ENCODE data around the gene ZMYND15. TPM values are rescaled to one million over a fixed set of nuclear protein-coding genes. Genes with fewer than 3 reads are reported as not detected.

The ZMYND15 gene
- total and polyA plus RNA-seq, 2 experiments from 2014 or later, result 0.32 to 1.4 TPM

- H4K20me1 ChIP-seq (replicated peaks; ENCODE audit: insufficient read depth), result no peaks in the 10 kb centered on the region; the same call in 1 of the 2 replicates
- Mint-ChIP-seq H3K27ac (no peak overlapping the region), H3K36me3 (ENCODE audit: low read depth) (peaks cover 13% of the 10 kb centered on the region), H3K4me3 (peak overlapping the region; percentile 77), H3K9me3 (peaks cover 10% of the 10 kb centered on the region; the same call in 2 of the 3 replicates), H3K27me3 (ENCODE audit: insufficient read depth, low read depth, poor library complexity) (peaks cover 15% of the 10 kb centered on the region), H3K4me1 (peaks cover 20% of the 10 kb centered on the region)
- H3F3A ChIP-seq (replicated peaks; ENCODE audit: low read depth), result peaks cover 13% of the 10 kb centered on the region; the same call in 1 of the 2 replicates
- H3K4me1 ChIP-seq (ENCODE audit: insufficient read depth), result peaks cover 19% of the 10 kb centered on the region
- no peaks in the 10 kb centered on the region for H3K9me2 ChIP-seq (ENCODE audit: insufficient read depth)
- peak overlapping the region; percentile 100 for H3K4me2 ChIP-seq
- no peaks in the 10 kb centered on the region for H3K27me3 ChIP-seq (ENCODE audit: insufficient read depth)
- H2AFZ ChIP-seq, result peak overlapping the region; percentile 52; the same call in 1 of the 2 replicates
- peak overlapping the region; percentile 76 for H3K4me3 ChIP-seq
- no peak for DNase-seq (ENCODE audit: low spot score)
- ATAC-seq, result peak; percentile 2
- H3K79me2 ChIP-seq (replicated peaks; ENCODE audit: insufficient read depth), result peaks cover 27% of the 10 kb centered on the region
- H3K36me3 ChIP-seq (ENCODE audit: insufficient read depth), result no peaks in the 10 kb centered on the region
- TF ChIP-seq EZH2 (IDR thresholded peaks at IDR 0.05; ENCODE audit: low read depth, unreplicated experiment) (no peak), REST (IDR thresholded peaks at IDR 0.05; ENCODE audit: unreplicated experiment) (peak; percentile 7)
- H3K27ac ChIP-seq (ENCODE audit: low read depth), result peak overlapping the region; percentile 55; the same call in 1 of the 2 replicates
Observed at GRCh38 chr17:4710693-4711634, 28.7 kb upstream of the ZMYND15 start.

DNA sequence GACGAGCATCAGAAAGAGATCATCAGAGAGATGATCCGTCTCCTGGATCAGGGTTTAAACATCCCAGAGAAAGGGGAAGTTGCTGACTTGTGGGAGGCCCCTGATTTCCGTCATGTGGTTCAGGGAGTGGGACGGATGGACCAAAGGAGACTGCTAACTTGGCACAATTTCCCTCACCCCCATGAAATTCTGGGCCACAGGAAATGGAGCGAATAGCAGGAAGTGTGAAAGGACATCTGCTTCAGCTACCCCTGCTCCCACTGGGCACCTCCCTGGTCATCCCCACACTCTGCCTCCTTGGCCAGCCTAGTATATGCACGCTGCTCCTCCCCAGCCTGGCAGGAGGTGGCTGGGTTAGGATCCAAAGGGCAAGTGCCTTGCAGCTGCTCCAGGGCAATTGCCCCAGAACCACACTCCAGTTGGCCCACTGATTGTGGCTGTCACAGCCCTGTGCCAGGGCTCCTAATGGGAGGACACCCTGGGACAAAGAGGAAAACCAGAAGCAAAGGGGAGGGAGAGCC lies 27.9 kb upstream of the ZMYND15 start:
- Histone ChIP-seq H3K4me1 (ENCODE audit: insufficient read depth) (peaks cover 11% of the 10 kb centered on the region), H3K4me3 (peak overlapping the region; percentile 76), H3K27me3 (ENCODE audit: insufficient read depth) (no peaks in the 10 kb centered on the region), H3K9me2 (ENCODE audit: insufficient read depth) (no peaks in the 10 kb centered on the region), H3K36me3 (ENCODE audit: insufficient read depth) (no peaks in the 10 kb centered on the region; the same call in 1 of the 2 replicates), H4K20me1 (replicated peaks; ENCODE audit: insufficient read depth) (no peaks in the 10 kb centered on the region; the same call in 1 of the 2 replicates), H3K79me2 (replicated peaks; ENCODE audit: insufficient read depth) (peaks cover 27% of the 10 kb centered on the region), H3K4me2 (peak overlapping the region; percentile 100), H3F3A (replicated peaks; ENCODE audit: low read depth) (peaks cover 8% of the 10 kb centered on the region; the same call in 1 of the 2 replicates), H3K27ac (ENCODE audit: low read depth) (no peak overlapping the region), H2AFZ (no peak overlapping the region)
- TF ChIP-seq EZH2 (IDR thresholded peaks at IDR 0.05; ENCODE audit: low read depth, unreplicated experiment) (no peak), EZH2phosphoT487 (IDR thresholded peaks at IDR 0.05; ENCODE audit: unreplicated experiment) (no peak), REST (IDR thresholded peaks at IDR 0.05; ENCODE audit: unreplicated experiment) (no peak), JUNB (IDR thresholded peaks at IDR 0.05; ENCODE audit: unreplicated experiment) (no peak)
- TF ChIP-seq, protein P1, sequence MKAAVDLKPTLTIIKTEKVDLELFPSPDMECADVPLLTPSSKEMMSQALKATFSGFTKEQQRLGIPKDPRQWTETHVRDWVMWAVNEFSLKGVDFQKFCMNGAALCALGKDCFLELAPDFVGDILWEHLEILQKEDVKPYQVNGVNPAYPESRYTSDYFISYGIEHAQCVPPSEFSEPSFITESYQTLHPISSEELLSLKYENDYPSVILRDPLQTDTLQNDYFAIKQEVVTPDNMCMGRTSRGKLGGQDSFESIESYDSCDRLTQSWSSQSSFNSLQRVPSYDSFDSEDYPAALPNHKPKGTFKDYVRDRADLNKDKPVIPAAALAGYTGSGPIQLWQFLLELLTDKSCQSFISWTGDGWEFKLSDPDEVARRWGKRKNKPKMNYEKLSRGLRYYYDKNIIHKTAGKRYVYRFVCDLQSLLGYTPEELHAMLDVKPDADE (IDR thresholded peaks at IDR 0.05), result no peak
- TF ChIP-seq, protein P2, sequence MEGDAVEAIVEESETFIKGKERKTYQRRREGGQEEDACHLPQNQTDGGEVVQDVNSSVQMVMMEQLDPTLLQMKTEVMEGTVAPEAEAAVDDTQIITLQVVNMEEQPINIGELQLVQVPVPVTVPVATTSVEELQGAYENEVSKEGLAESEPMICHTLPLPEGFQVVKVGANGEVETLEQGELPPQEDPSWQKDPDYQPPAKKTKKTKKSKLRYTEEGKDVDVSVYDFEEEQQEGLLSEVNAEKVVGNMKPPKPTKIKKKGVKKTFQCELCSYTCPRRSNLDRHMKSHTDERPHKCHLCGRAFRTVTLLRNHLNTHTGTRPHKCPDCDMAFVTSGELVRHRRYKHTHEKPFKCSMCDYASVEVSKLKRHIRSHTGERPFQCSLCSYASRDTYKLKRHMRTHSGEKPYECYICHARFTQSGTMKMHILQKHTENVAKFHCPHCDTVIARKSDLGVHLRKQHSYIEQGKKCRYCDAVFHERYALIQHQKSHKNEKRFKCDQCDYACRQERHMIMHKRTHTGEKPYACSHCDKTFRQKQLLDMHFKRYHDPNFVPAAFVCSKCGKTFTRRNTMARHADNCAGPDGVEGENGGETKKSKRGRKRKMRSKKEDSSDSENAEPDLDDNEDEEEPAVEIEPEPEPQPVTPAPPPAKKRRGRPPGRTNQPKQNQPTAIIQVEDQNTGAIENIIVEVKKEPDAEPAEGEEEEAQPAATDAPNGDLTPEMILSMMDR (conservative IDR thresholded peaks at IDR 0.05; ENCODE audit: low read depth in 2 of 2), result no peak
- DNase-seq (ENCODE audit: low spot score) (no peak), ATAC-seq (no peak)
- peaks cover 14% of the 10 kb centered on the region for H3K36me3 Mint-ChIP-seq (ENCODE audit: low read depth)
- H3K4me1 Mint-ChIP-seq, result peaks cover 13% of the 10 kb centered on the region; the same call in 2 of the 3 replicates
- H3K9me3 Mint-ChIP-seq, result peaks cover 10% of the 10 kb centered on the region; the same call in 2 of the 3 replicates
- H3K4me3 Mint-ChIP-seq, result peak overlapping the region; percentile 77
- peaks cover 17% of the 10 kb centered on the region for H3K27me3 Mint-ChIP-seq (ENCODE audit: insufficient read depth, low read depth, poor library complexity)
- no peak overlapping the region for H3K27ac Mint-ChIP-seq

Measured in GM23338 (cell line).